Cerebellar nuclear complex (tissue), 1 donor: ENCODE results near the gene MTCL1.

ENCODE experiments used
- DNase-seq, 2 experiments: peaks; one replicate each; lab custom pipeline; 2025; lab: John Stamatoyannopoulos, UW

Gene MTCL1

DNA sequence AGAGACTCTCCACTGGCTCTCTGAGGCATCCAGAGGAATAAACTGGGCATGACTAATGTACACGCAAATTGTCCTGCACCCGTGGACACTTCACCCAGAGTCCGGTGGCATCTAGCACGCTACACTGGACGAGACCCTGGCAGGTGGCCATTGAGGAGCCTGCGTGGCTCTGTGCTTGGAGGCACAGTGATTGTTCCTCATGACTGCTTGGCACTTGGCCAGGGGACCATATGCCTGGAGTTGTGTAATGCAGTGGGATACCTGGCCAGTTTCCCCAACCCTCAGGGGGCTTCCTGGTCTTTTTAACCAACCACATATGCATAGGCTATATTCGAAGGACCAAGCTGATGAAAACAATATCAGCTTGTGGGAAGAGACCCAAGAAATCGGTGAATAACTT is 66.6 kb downstream of the MTCL1 start:
- DNase-seq: peak; percentile 88 to 99

DNA sequence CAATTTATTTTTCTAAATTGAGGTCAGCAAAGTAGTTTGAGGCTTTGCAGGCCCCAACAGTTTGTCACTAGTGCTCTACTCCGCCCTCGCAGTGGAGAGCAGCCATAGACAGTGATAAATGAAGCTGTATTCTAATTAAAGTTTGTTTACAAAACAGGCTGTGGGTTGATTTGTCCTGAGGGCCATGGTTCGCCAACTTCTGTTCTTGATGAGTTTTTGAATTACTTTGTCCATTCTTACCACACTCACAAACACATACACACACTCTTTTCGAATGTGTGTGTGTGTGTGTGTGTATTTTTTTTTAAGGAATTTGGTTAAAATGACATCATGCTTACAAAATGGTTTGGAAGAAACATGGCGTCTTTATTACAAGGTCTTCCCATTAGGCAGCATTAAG is 68.6 kb downstream of the MTCL1 start:
- DNase-seq: no peak

DNA sequence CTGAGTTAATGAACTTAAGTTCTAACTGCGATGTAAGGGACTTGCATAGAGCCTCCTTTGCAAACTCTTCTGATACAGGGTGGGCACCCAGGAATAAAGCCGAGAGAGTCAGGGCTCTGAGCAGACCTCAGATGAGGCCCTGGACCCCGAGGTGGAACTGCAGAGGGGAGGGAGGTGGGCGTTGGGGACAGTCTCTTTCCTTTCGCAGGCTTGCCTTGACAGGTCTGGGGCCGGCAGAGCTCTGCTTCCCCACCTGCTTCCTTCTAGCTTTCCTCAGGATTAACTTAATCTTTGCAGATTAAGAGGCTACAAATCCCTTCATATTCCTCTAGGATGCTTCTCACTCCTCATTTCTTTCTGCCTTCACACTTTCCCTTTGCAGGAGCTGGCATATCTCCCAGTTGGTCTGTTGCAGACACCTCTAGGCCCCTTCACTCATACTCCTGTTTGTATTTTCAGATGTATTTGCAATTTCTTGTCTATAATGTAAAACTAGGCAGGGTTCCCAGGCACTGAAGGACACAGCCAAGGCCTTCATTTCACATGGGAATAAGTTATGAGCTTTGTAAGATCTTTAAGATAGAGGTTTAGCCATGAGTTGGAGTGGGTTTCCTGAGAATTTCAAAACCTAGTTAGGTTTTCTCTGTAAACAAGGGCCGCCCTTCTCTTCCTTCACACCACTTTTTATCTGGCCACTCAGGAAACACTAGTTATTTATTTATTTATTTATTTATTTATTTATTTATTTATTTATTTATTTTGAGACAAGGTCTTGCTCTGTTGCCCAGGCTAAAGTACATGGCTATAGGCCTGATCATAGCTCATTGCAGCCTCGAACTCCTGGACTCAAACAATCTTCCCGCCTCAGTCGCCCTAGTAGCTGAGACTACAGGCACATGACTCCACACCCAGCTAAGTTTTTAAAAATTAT is 70.9 kb downstream of the MTCL1 start:
- DNase-seq: no peak

DNA sequence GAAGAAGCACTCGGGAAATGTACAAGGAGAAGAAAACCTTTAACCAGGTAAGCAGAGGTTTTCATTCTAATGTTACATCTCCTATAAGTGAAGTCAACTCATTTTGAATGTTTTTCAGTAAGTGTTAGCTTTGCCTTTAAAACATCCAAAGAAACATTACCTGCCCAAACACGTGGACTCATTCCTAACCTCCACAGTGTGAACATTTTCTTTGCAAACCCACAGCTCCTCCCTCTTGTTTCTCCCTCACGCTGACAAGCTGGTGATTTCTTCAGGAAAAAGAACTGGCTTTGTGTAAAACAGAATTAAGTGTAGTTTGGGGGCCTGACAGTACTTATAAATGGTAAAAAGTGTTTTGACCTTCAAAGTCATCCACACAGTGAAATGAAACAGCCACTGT is 72.5 kb downstream of the MTCL1 start:
- no peak for DNase-seq

DNA sequence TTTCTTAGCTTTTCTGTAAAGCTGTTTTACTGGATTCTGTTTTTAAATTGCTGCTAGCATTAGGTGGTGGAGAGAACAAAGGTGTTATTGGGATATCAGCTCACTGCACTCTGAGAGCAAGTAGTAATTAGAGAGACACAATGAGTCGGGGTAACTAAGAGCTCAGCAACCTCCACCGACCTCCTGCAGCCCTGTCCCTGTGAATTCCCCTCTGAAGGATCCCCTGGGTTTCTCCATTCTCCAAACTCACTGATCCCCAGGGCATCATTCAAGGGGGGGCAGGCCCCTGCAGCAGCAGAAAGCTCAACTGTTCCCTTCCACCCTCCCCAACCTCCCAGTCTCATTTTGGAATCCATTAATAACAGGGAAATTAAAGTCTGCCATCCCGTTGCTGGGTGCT is 73.0 kb downstream of the MTCL1 start:
- DNase-seq: no peak

DNA sequence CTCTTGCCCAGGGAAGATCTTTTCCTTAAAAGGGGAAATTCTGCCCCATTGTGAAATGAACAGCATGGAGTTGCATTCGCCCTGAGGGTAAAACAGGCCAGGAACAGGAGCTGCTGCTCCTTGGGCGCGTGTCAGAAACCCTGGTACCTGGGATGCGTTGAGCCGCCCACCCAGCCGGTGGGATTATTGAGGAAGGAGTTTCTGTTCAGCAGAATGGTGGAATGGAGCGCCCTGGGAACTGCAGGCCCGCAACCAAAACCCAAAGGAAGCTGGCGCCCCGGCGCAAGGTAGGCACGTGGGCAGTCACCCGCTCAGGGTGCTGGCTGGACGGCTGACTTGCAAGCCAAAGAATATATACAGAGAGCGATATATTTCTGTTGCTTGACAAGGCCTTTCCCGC is 73.5 kb downstream of the MTCL1 start:
- no peak for DNase-seq

DNA sequence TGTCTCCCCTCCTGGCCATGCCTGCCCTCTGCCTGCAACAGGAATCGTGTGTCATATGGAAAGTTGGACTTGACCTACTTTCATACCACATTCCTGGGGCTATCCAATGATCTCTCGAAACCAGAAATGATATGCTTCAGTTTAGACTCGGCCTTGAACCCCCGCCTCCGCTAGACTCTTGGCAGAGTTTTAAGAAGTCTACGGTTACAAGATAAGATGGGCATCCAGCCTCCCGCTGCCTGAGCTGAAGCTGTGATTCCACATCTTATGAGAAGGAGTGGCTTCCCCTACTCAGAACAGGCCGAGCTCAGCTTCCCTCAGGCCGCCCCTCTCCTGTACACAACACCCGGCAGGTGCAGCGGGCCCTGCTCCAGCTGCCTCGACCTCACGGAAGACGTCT is 73.9 kb downstream of the MTCL1 start:
- DNase-seq: no peak

DNA sequence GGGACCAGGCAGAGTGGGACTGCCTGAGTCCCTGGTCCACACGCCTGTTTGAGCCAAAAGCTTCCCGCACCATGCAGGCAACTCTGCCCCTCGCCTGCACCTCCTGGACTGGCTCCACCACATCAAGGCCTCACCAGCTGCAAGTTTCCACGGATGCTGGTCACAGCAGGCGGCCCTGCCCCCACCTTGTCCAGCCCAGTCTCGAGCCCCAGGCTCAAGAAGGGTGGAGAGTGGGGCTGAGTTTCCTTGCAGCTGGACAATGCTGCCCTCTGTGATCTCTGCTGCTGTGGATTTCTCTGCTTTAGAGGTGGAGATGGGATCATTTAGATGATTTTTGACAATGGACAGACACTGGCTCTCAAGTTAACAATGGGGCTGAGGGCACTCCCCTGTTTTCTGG is 74.9 kb downstream of the MTCL1 start:
- no peak for DNase-seq

DNA sequence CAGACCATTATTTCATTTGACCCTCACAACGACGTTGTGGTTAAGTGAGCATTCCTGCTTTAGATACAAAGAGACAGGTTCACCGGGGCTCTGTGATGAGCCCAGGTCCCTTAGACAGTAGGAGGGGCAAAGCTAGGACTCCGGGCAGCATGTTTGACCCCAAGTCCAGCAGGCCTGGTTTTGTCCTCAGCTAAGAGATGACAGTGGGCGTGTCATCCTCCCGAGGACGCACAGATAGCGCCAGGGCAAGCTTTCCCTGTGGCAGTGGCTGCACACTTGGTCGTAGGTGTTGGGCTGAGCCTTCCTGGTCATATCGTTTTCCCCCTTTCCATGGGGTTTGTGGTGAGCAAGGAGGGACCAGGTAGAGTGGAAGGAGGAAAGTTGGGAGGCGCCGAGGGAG is 76.3 kb downstream of the MTCL1 start:
- DNase-seq: no peak

DNA sequence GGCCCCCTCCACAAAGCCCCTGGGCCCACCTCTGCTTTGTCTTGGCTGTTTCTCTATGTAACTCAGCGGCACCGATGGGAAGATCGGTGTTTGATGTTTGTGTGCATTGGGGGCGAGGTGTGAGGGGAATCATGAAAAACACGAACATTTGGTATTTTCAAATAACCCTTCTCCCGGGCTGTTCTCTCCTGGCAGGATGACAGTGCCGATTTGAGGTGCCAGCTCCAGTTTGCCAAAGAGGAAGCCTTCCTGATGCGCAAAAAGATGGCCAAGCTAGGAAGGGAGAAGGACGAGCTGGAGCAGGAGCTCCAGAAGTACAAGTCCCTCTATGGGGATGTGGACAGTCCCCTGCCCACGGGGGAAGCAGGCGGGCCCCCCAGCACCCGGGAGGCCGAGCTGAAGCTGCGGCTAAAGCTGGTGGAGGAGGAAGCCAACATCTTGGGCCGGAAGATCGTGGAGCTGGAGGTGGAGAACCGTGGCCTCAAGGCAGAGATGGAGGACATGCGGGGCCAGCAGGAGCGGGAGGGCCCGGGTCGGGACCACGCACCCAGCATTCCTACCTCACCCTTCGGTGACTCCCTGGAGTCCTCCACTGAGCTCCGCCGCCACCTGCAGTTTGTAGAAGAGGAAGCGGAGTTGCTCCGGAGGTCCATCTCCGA is 78.1 kb downstream of the MTCL1 start:
- peak; percentile 77 to 91 for DNase-seq

DNA sequence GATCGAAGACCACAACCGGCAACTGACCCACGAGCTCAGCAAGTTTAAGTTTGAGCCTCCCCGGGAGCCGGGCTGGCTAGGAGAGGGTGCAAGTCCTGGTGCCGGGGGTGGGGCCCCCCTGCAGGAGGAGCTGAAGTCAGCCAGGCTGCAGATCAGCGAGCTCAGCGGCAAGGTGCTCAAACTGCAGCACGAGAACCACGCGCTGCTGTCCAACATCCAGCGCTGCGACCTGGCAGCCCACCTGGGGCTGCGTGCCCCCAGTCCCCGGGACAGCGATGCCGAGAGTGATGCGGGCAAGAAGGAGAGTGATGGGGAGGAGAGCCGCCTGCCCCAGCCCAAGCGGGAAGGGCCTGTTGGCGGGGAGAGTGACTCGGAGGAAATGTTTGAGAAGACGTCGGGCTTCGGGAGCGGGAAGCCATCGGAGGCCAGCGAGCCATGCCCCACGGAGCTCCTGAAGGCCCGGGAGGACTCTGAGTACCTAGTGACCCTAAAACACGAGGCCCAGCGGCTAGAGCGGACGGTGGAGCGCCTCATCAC is 78.7 kb downstream of the MTCL1 start:
- no peak for DNase-seq

DNA sequence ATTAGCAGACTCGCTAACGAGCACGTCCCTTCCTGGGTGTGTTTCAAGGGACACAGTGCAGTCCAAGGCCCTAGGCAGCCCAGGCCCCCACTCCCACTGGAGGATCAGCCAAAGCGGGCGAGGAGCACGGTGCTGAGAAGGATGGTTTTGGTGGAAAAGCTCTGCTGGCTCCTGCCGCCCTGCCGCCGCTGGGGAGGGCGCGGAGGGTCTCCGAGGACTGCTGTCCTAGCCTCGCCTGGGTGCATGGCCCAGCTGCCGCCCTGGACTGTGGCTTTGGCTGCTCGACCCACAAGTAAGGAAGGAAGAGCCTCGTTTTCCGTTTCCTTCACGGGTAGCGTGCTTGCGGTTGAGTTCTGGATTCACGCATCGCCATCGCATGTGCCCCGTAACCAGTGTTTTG is 79.9 kb downstream of the MTCL1 start:
- no peak for DNase-seq

DNA sequence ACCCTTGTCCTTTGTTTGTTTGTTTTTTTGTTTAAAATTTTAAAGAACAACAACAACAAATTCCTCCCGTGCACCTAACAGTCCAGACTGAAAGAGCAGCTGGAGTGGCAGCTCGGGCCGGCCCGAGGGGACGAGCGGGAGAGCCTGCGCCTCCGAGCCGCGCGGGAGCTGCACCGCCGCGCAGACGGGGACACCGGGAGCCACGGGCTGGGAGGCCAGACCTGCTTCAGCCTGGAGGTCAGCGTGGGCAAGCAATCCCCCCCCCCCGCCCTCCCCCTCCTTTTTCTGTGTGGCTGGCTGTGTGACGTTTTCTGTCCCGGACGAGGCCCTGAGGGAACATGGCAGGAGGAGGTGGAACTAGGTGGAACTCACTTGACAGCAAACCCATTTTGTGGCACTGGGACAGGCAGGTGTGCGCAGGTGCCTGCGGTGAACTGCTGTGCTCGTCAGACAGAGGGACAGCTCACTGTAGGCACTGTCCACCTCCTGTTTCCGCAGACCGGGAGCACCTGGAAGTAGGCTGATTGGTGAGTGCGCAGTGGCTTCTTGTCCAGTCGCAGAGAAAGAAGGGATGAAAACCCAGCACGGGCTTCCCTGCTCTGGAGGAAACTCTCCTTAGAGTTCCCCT is 80.6 kb downstream of the MTCL1 start:
- no peak for DNase-seq

DNA sequence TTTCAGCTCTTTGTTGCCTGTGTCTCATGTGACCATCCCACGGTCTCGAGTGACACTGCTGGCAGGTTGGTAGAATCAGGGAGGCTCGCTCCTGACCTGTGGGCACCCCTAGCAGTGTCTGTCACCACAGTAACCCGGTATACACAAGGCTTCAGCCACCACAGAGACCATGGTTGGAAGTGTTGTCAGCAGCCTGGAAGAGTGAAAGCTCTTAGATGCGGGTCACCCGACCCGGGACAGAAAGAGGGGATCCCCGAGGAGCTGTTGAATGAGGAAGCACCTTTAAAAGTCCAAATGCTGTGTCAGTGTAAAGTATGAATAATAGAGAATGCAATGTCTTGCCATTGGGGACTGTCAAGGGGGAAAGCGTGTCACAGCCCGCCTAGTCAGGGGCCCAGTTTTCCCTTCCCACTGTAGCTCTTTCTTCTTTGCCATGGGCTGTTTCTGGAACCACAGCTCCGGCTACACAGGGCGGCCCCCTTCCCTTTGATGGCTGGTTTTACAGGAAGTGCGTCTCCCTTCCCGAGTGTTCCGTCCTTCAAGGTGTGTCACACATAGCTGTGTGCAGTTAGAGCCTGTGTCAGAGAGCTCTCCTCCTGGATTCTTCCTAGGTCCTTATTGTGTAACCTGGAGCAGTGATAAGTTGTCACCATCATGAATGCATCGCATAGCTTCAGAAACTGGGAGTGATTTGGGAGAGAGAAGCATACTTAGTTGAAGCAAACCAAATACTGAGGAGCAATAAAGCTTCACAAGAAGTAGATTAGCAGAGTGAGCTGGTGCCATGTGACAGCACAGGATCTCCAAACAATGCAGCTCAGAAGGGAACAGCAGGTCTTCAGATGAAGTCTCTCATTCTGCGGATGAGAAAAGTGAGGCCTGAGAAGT is 81.4 kb downstream of the MTCL1 start:
- DNase-seq: no peak

DNA sequence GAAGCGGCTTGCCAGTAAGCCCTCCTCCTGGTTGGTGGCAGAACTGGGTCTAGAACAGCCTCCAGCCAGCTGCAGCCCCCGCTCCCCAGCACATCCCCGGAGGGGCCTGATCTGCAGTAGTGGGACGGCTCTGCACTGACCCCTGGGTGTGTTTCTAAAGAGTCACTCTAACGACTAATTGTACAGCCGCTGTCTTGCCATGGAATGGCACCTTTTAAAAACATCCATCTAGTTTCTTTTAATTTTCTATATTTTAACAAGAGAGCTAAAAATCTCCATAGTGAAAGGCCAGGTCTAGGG is 82.0 kb downstream of the MTCL1 start:
- DNase-seq: no peak

DNA sequence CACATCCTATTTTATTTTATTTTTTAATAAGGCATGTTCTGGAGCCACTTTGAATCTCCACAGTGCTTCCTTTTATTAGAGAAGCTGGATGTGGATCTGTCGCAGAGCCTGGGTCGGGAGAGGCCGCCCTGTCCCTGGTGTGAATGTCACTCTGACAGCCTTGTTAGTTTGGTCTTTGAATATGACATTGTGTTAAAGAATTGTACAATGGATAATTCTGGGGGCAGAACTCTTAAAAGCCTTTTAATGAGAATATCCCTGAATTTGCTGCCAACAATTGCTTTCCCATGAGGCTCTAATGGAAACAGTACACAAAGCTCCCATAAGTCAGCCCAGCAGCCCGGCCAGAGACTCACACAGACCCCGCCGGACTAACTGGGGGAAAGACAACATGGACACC is 82.4 kb downstream of the MTCL1 start:
- no peak for DNase-seq

DNA sequence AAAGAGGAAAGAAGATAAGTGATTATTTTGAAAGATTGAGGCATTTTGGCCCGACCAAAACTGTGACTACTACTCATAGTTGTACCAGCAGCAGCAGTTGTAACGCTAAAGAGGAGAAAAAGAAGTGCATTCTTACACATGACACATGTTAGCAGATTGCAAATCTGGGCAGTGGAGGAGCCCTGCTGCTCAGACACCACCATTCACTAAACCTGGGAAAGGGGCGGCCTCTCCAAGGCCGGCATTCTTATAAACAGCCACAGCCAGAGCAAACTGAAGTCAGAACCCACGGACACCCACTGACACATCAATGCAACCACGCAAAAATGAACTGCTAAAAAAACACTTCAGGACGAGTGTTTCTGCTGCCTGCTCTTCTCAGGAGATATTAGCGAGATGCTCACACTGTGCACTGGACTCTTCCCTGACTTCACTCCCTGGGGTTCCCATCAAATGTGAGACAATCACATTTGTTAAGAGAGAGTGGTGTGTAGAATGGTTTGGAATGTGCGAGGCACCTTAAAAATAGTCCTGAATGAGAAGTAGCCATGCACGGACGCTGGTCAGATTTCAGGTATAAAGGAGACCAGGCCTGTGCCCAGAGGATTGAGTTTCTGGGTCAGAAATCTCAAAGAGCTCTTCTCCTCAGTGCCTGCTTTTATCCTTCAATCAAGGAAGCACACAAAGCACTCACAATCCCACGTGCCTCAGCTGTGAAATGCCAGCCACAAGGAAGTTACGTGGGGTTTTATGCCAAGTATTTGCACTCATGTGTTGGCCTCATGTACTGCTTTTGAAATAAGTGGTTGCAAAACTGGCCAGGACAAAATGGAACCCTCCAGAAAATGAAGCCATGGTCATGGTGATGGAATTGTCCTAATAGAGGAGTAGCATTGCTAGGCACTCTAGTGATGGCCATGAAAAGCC is 83.4 kb downstream of the MTCL1 start:
- no peak for DNase-seq

DNA sequence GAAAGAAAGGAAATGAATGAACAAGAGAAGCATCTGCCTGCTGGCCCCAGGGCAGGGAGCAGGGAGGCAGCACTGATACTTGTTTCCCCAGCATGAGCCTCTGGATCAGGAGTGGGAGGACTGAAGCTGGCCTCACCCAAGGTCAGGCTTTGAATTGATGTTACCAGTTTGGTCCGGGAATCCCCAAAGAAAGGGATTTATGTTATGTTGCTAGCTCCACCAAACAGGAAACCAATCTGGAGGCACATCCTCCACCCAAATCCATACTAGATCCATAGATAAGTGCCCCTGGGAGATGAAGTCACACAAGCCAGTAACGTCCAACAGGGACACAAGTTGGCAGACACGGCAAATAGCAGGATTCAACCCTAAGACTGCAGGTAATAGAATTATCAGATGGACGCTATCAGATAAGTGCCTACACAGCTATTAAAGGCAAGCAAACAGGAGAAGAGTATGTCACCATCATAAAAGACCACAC is 85.9 kb downstream of the MTCL1 start:
- no peak for DNase-seq

DNA sequence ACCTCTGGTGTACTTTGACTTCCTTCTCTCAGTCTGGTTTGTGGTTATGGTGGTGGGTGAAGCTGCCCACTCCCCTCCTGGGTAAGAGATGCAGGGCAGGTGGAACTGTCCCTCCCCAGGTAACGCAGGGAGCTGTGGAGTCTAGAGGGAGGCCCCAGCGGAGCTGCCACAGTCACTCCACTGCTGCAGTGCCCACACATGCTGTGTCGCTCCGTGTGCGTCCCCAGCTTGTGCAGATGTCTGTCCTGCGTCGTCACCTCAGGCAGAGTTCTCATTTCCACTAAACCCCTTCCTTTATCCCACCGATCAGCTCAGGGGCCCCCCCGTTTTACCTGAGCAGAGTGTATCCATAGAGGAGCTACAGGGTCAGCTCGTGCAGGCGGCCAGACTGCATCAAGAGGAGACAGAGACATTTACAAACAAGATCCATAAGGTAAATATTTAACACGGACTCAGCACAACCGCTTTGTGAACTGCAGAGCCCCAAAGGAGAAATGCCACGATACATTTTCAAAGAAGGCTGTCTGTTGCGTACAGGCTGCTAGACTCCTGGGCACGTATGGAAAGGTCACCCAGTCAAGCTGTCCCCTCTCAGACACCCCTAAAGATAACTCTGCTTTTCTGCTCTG is 87.4 kb downstream of the MTCL1 start:
- no peak for DNase-seq

DNA sequence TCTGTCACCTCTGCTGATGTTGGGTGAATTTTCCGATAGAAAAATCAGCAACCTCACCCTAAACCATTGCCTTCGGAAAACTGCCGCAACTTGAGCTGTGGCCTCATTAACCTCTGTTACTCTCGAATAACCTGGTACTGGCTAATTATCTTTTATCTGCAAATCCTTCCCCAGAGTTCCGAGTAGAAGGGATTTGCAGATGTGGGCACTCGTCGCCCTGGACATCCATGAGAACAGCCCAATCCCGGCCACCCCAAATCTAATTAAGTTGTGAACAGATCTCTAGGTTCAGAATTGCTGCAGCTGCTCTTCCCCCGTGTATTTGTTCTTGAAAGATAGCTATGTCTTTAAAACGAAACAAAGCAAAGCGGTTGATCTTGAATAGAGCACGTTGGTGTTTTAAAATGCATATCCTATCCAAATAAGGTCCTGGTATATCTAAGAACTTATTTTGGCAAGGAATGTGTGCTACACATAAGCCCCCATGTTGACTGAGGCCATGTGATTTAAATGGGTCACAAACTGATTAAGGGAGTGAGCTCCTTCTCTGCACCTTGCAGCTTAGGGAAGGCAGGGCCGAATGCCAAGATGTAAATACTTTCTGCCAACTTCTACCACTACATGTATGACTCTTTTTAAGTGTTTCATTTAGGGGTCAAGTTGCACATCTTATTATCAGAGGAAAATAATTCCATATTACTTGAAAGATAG is 88.2 kb downstream of the MTCL1 start:
- no peak for DNase-seq
